Coronary artery (tissue), 2 donors: ENCODE data around the gene HSPA12B.
A peak's percentile ranks its signal among the peaks of the same experiment; 100 is the strongest.

Experiments used
- DNase-seq: peaks from one replicate; pipeline ENCODE4 v3.0.0-alpha.2; 2017; ENCODE audit warnings: low spot score
- H3K27ac ChIP-seq, 2 donors: fragments of 200-600 bp; sonication (generic); one replicate each; pipeline ENCODE4 v1.5.1; 2016 to 2019
- H3K4me3 ChIP-seq: fragments of 200-600 bp; sonication (generic); 2 replicates; pipeline ENCODE4 v1.5.1; 2016; ENCODE audit warnings: mild to moderate bottlenecking, moderate library complexity
- CTCF ChIP-seq: fragments of 200-600 bp; sonication (generic); IDR thresholded peaks from one replicate; pipeline ENCODE4 v1.5.1; 2019; ENCODE audit warnings: antibody characterized with exemption

HSPA12B gene

DNA sequence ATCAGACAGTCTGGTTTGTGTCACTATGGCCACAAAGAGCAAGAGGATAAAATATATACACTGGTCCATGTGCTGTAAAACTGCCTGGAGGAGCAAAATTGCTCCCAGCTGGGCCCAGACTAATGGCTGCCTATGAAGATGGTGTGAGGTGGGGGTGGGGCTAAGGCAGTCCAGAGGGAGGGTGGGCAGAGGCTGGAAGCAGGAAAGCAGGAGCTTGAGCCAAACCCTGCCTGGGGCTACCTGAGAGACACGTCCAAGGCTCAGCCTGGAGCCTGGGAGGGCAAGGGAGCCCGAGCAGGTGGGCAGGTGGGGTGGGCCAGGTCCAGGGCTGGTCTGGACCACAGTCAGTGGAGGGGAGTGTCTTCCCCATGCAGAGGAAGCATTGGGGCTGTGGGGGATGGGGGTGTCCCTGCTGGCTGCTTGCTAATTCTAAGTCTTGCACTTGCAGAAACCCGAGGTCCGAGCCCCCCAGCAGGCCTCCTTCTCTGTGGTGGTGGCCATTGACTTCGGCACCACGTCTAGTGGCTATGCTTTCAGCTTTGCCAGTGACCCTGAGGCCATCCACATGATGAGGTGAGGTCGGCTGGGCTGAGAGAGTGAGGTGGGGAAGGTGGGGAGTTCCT, 9.5 kb downstream of the HSPA12B start:
- H3K27ac ChIP-seq = no peak overlapping the region
- no peak for TF ChIP-seq CTCF
- DNase-seq = no peak

GRCh38 chr20:3743251-3743650, 10.8 kb downstream of the HSPA12B start:
- no peak for DNase-seq
- Histone ChIP-seq H3K4me3 (no peak overlapping the region), H3K27ac (no peak overlapping the region)
- TF ChIP-seq CTCF = no peak

More for the DNA sequence above, 9.5 kb downstream of the HSPA12B start:
- H3K4me3 ChIP-seq = no peak overlapping the region

GRCh38 chr20:3744037-3744436, 11.6 kb downstream of the HSPA12B start:
- H3K4me3 ChIP-seq = no peak overlapping the region
- H3K27ac ChIP-seq = no peak overlapping the region
- no peak for DNase-seq
- TF ChIP-seq CTCF = no peak

GRCh38 chr20:3744806-3745685, 12.6 kb downstream of the HSPA12B start:
- no peak for DNase-seq
- no peak for TF ChIP-seq CTCF
- peak overlapping the region; percentile 28 for H3K4me3 ChIP-seq
- H3K27ac ChIP-seq = no peak overlapping the region

DNA sequence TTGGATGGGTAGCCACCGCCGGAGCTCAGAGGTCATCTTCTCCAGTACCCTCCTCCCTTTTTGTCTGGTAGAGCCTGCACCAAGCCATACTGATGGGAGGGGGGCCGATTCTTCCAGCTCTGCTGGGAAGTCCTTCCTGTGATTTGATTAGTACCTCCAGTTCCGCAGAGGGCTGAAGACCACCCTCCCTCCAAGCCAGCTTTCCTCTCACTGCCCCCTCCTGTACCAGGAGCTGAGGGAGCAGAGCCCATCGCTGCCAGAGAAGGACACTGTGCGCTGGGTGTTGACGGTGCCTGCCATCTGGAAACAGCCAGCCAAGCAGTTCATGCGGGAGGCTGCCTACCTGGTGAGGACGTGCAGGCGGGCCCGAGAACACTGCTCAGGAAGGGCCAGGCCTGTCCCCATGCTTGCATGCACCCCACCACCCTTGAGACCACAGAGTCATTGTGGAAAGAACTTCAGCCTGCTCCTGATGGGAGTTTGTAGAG, 13.2 kb downstream of the HSPA12B start:
- no peak for DNase-seq
- TF ChIP-seq CTCF = no peak
- H3K4me3 ChIP-seq = no peak overlapping the region
- H3K27ac ChIP-seq = no peak overlapping the region

GRCh38 chr20:3747471-3747870, 15.0 kb downstream of the HSPA12B start:
- Histone ChIP-seq H3K27ac (no peak overlapping the region), H3K4me3 (no peak overlapping the region)
- DNase-seq = no peak
- no peak for TF ChIP-seq CTCF
